BLaER1 treated with 17β-estradiol and CSF1 and Interleukin-3, amounts not matched to agents 10 nM and 100 nM (cell line): ENCODE measurements around the gene NSUN3.

Source experiments
- H3K27ac ChIP-seq, 11 experiments: shearing (Covaris generic); formaldehyde crosslinking; 2 replicates each; pipeline ENCODE4 v1.8.1; 2022
- H3K27me3 ChIP-seq, 11 experiments: shearing (Covaris generic); formaldehyde crosslinking; 2 replicates each; pipeline ENCODE4 v1.8.1; 2022
- H3K36me3 ChIP-seq, 11 experiments: shearing (Covaris generic); formaldehyde crosslinking; 2 replicates each; pipeline ENCODE4 v1.8.1; 2022
- H3K4me1 ChIP-seq, 10 experiments: shearing (Covaris generic); formaldehyde crosslinking; 2 replicates each; pipeline ENCODE4 v1.8.1; 2022
- H3K4me2 ChIP-seq, 11 experiments: shearing (Covaris generic); formaldehyde crosslinking; 2 replicates each; pipeline ENCODE4 v1.8.1; 2022
- H3K4me3 ChIP-seq, 10 experiments: shearing (Covaris generic); formaldehyde crosslinking; 2 replicates each; pipeline ENCODE4 v1.8.1; 2022
- H3K9ac ChIP-seq, 11 experiments: shearing (Covaris generic); formaldehyde crosslinking; 2 replicates each; pipeline ENCODE4 v1.8.1; 2022
- H3K9me3 ChIP-seq, 11 experiments: shearing (Covaris generic); formaldehyde crosslinking; replicated peaks in 1 of 11; 2 replicates each; pipeline ENCODE4 v1.8.1; 2022
- H4K20me1 ChIP-seq, 11 experiments: shearing (Covaris generic); formaldehyde crosslinking; 2 replicates each; pipeline ENCODE4 v1.8.1; 2022
- Cebpa-rat ChIP-seq, 11 experiments: shearing (Covaris generic); IDR thresholded peaks; 2 replicates each; pipeline ENCODE4 v1.8.1; 2022

The NSUN3 gene

GRCh38 chr3:94062513-94063404, at the start of gene NSUN3, which contains the start of gene DHFR2:
Gene NSUN3 (plus strand): TSS chr3:94063061. CDS start chr3:94063127, 66 bp downstream.
Gene DHFR2 (minus strand): TSS chr3:94062916. CDS start chr3:94061511, 1,405 bp downstream.
- Histone ChIP-seq H3K4me3 (peak within 1 kb of the TSS; percentile 65 to 84 (median 72)), H3K4me1 (peaks cover 20 to 44% (median 31%) of the 10 kb centered on the region in 10 experiments), H3K27ac (peak within 1 kb of the TSS; percentile 91 to 100 (median 96)), H3K9me3 (peaks cover 4 to 17% (median 13%) of the 10 kb centered on the region in 11 experiments; a peak in 20 of 22 replicates), H3K9ac (peak within 1 kb of the TSS; percentile 87 to 99 (median 95)), H3K27me3 (no peaks in the 10 kb centered on the region), H3K4me2 (peak within 1 kb of the TSS; percentile 82 to 97 (median 92)), H3K36me3 (peaks cover 31 to 55% (median 36%) of the 10 kb centered on the region in 11 experiments), H4K20me1 (no peaks in the 10 kb centered on the region; a peak in 1 of 22 replicates)
- no peak for TF ChIP-seq Cebpa-rat (IDR thresholded peaks at IDR 0.05)

GRCh38 chr3:94015025-94015424, 47.8 kb upstream of the NSUN3 start:
- H3K27ac ChIP-seq: no peak overlapping the region
- no peaks in the 10 kb centered on the region for H3K9me3 ChIP-seq
- peaks cover 0 to 7% (median 0%) of the 10 kb centered on the region in 11 experiments; a peak in 2 of 22 replicates for H3K36me3 ChIP-seq
- no peak overlapping the region for H3K9ac ChIP-seq
- H3K4me2 ChIP-seq: peak overlapping the region in 7 of 11 experiments; percentile 18 to 63 (median 41); a peak in 13 of 22 replicates
- H3K4me3 ChIP-seq: no peak overlapping the region
- H3K27me3 ChIP-seq: no peaks in the 10 kb centered on the region
- peaks cover 5 to 21% (median 11%) of the 10 kb centered on the region in 10 experiments; a peak in 18 of 20 replicates for H3K4me1 ChIP-seq
- no peaks in the 10 kb centered on the region for H4K20me1 ChIP-seq
- TF ChIP-seq Cebpa-rat (IDR thresholded peaks at IDR 0.05): no peak

GRCh38 chr3:94019659-94020058, 43.2 kb upstream of the NSUN3 start:
- H3K4me3 ChIP-seq: no peak overlapping the region
- no peak overlapping the region for H3K9ac ChIP-seq
- peaks cover 0 to 8% (median 7%) of the 10 kb centered on the region in 10 experiments; a peak in 15 of 20 replicates for H3K4me1 ChIP-seq
- no peak for TF ChIP-seq Cebpa-rat (IDR thresholded peaks at IDR 0.05)
- H4K20me1 ChIP-seq: no peaks in the 10 kb centered on the region
- no peaks in the 10 kb centered on the region for H3K9me3 ChIP-seq
- peaks cover 0 to 7% (median 0%) of the 10 kb centered on the region in 11 experiments; a peak in 1 of 22 replicates for H3K36me3 ChIP-seq
- H3K4me2 ChIP-seq: no peak overlapping the region
- no peaks in the 10 kb centered on the region for H3K27me3 ChIP-seq
- no peak overlapping the region for H3K27ac ChIP-seq

GRCh38 chr3:94020293-94020692, 42.6 kb upstream of the NSUN3 start:
- Histone ChIP-seq H4K20me1 (no peaks in the 10 kb centered on the region), H3K27me3 (no peaks in the 10 kb centered on the region), H3K4me2 (no peak overlapping the region), H3K4me3 (no peak overlapping the region), H3K27ac (no peak overlapping the region), H3K9me3 (no peaks in the 10 kb centered on the region), H3K36me3 (peaks cover 0 to 7% (median 0%) of the 10 kb centered on the region in 11 experiments; a peak in 1 of 22 replicates), H3K4me1 (peaks cover 0 to 2% (median under 1%) of the 10 kb centered on the region in 10 experiments; a peak in 8 of 20 replicates), H3K9ac (no peak overlapping the region)
- no peak for TF ChIP-seq Cebpa-rat (IDR thresholded peaks at IDR 0.05)

GRCh38 chr3:94024385-94024784, 38.5 kb upstream of the NSUN3 start:
- no peak for TF ChIP-seq Cebpa-rat (IDR thresholded peaks at IDR 0.05)

GRCh38 chr3:94026623-94027022, 36.2 kb upstream of the NSUN3 start:
- Histone ChIP-seq H4K20me1 (no peaks in the 10 kb centered on the region), H3K36me3 (peaks cover 0 to 4% (median 0%) of the 10 kb centered on the region in 11 experiments; a peak in 2 of 22 replicates), H3K4me1 (no peaks in the 10 kb centered on the region), H3K27me3 (no peaks in the 10 kb centered on the region), H3K9me3 (no peaks in the 10 kb centered on the region), H3K9ac (no peak overlapping the region), H3K27ac (no peak overlapping the region), H3K4me2 (no peak overlapping the region), H3K4me3 (no peak overlapping the region)
- TF ChIP-seq Cebpa-rat (IDR thresholded peaks at IDR 0.05): no peak

More at GRCh38 chr3:94024385-94024784, 38.5 kb upstream of the NSUN3 start:
- H3K4me1 ChIP-seq: no peaks in the 10 kb centered on the region
- H4K20me1 ChIP-seq: no peaks in the 10 kb centered on the region
- no peak overlapping the region for H3K9ac ChIP-seq
- no peak overlapping the region for H3K27ac ChIP-seq
- no peaks in the 10 kb centered on the region for H3K9me3 ChIP-seq
- peaks cover 0 to 4% (median 0%) of the 10 kb centered on the region in 11 experiments; a peak in 1 of 22 replicates for H3K36me3 ChIP-seq
- no peaks in the 10 kb centered on the region for H3K27me3 ChIP-seq
- no peak overlapping the region for H3K4me2 ChIP-seq
- no peak overlapping the region for H3K4me3 ChIP-seq

- Histone ChIP-seq H3K27me3 (no peaks in the 10 kb centered on the region), H3K9ac (no peak within 1 kb of the TSS), H3K36me3 (peaks cover 0 to 4% (median 0%) of the 10 kb centered on the region in 11 experiments; a peak in 2 of 22 replicates), H3K4me1 (no peaks in the 10 kb centered on the region), H3K27ac (no peak within 1 kb of the TSS), H3K4me3 (no peak within 1 kb of the TSS), H4K20me1 (no peaks in the 10 kb centered on the region), H3K9me3 (no peaks in the 10 kb centered on the region), H3K4me2 (no peak within 1 kb of the TSS)
- TF ChIP-seq Cebpa-rat (IDR thresholded peaks at IDR 0.05): no peak
Observed at GRCh38 chr3:94028093-94028837, 34.6 kb upstream of the NSUN3 start, which contains the start of gene STX19. Gene STX19 (minus strand): TSS chr3:94028597. CDS start chr3:94015269, 13,328 bp downstream.

GRCh38 chr3:94036909-94037507, 25.9 kb upstream of the NSUN3 start:
- H3K36me3 ChIP-seq: peaks cover 0 to 28% (median 7%) of the 10 kb centered on the region in 11 experiments; a peak in 11 of 22 replicates
- no peak overlapping the region for H3K4me2 ChIP-seq
- H4K20me1 ChIP-seq: no peaks in the 10 kb centered on the region
- H3K27me3 ChIP-seq: no peaks in the 10 kb centered on the region
- H3K4me3 ChIP-seq: no peak overlapping the region
- no peaks in the 10 kb centered on the region for H3K9me3 ChIP-seq
- TF ChIP-seq Cebpa-rat (IDR thresholded peaks at IDR 0.05): no peak
- no peaks in the 10 kb centered on the region for H3K4me1 ChIP-seq
- no peak overlapping the region for H3K27ac ChIP-seq
- no peak overlapping the region for H3K9ac ChIP-seq
